Pancreas (tissue), 10 donors: ENCODE measurements around the gene FLYWCH2. TPM values are rescaled to one million over a fixed set of nuclear protein-coding genes. Genes with fewer than 3 reads are reported as not detected.

ENCODE experiments used
- ATAC-seq, 4 donors: fragments of 200-7000 bp; cut with Tn5 transposase; one replicate each; pipeline versions ENCODE4 v1.8.0 to v1.9.1; 2020; ENCODE audit warnings: mild to moderate bottlenecking in 4 of 4, moderate library complexity in 4 of 4
- DNase-seq, 6 donors: peaks; one replicate each; pipeline ENCODE4 v3.0.0-alpha.2; 2020
- FAIRE-seq: peaks from 2 replicates; lab custom pipeline; 2012; peaks lifted over from hg19 to GRCh38; lab: Jason Lieb, UNC
- H3K27ac ChIP-seq, 4 donors: fragments of 200-600 bp; sonication (generic); 1 replicate in 3 of 4; 2 replicates in 1 of 4; pipeline versions ENCODE4 v1.5.0 to v1.8.0; 2020
- H3K27me3 ChIP-seq, 4 donors: fragments of 200-600 bp; one replicate each; pipeline ENCODE4 v1.8.0; 2021
- H3K36me3 ChIP-seq, 3 donors: fragments of 200-600 bp; sonication (generic) in 1 of 3; one replicate each; pipeline versions ENCODE4 v1.5.0 to v1.8.0; 2020 to 2021
- H3K4me1 ChIP-seq, 3 donors: fragments of 200-600 bp; one replicate each; pipeline ENCODE4 v1.8.0; 2021
- H3K4me3 ChIP-seq, 4 donors: fragments of 200-600 bp; sonication (generic) in 2 of 4; one replicate each; pipeline versions ENCODE4 v1.5.0 to v1.8.0; 2020 to 2021
- H3K9me3 ChIP-seq, 4 donors: fragments of 200-600 bp; one replicate each; pipeline ENCODE4 v1.8.0; 2021
- WGBS, 2 donors: extraction: QIAGEN DNeasy Blood & Tissue Kit; methylation state at CpG; one replicate each; pipeline ENCODE4 v1.1.7; 2013; 5-methylcytosine and 5-hydroxymethylcytosine counted together
- intact Hi-C, 3 donors: fragments of 100-400 bp; cut with DNase I; formaldehyde crosslinking; loops; one replicate each; pipeline versions ENCODE4 v1.11.1 to v1.14.2; 2022
- polyA plus RNA-seq, 2 donors: library from polyadenylated mRNA; stranded (reverse); fragments of 200-250 nt; gene quantifications; one replicate each; pipeline ENCODE4 v1.2.3, GENCODE V29; 2013
- total RNA-seq, 6 donors: library from RNA; stranded (reverse); fragmentation: NEBNext Ultra II Directional in 4 of 6; extraction: Animal tissue kit (Norgen Biotek cat#: 25700) in 4 of 6; gene quantifications; one replicate each; pipeline versions ENCODE4 v1.2.1 to v1.2.4, GENCODE V29; 2021 to 2023
- TF ChIP-seq, protein P1 (sequence below), 4 donors: fragments of 200-600 bp; sonication (generic) in 3 of 4; IDR thresholded peaks; one replicate each; pipeline versions ENCODE4 v1.5.0 to v1.8.0; 2021; ENCODE audit warnings: antibody characterized with exemption in 4 of 4
- donor health status: healthy with polysubstance abuse.
- donor health status: DM: no; HTN: no; CAD: no; lungs with moderate emphysema.
- donor health status: DM: no; HTN: no; CAD: no.
- donor health status: control.
- donor health status: control.
- donor health status: Bipolar disorder and iron deficiency.
- donor health status: DM: yes; HTN: yes; CAD: no.
- donor health status: DM: no; HTN: no; CAD: no.
- donor health status: DM: no; HTN: no; CAD: no.
- donor health status: DM: yes; HTN: yes; CAD: no.

FLYWCH2 gene
- total and polyA plus RNA-seq, 8 donors = 5.8 to 26.1 (median 8.4) TPM

DNA sequence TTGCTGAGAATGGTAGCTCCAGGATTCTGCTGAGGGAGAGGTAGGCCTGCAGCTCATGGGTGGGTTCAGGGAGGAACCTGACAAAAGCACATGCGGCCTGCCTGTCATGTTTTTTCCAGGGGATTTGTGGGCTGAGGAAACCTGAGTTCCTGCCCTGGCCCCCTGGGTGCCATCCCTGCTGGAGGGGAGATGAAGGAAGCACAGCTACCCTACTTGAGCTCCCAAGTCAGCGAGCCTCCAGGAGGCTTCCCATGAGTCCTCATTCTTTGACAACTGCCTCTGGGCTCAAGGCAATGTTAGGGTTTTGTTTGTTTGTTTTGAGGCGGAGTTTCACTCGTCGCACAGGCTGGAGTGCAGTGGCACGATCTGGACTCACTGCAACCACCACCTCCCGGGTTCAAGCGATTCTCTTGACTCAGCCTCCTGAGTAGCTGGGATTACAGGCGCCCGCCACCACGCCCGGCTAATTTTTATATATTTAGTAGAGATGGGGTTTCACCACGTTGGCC lies 16.6 kb downstream of the FLYWCH2 start:
- DNase-seq = no peak
- 90 to 92% methylated on average over 13 of the region's 13 CpGs for WGBS, 2 donors
- Histone ChIP-seq H3K9me3 (no peaks in the 10 kb centered on the region), H3K27ac (no peak overlapping the region), H3K27me3 (no peaks in the 10 kb centered on the region), H3K36me3 (peaks cover 0 to 6% (median 0%) of the 10 kb centered on the region in 3 donors), H3K4me3 (no peak overlapping the region), H3K4me1 (peaks cover 0 to 4% (median 3%) of the 10 kb centered on the region in 3 donors)
- ATAC-seq = no peak
- TF ChIP-seq, protein P1, sequence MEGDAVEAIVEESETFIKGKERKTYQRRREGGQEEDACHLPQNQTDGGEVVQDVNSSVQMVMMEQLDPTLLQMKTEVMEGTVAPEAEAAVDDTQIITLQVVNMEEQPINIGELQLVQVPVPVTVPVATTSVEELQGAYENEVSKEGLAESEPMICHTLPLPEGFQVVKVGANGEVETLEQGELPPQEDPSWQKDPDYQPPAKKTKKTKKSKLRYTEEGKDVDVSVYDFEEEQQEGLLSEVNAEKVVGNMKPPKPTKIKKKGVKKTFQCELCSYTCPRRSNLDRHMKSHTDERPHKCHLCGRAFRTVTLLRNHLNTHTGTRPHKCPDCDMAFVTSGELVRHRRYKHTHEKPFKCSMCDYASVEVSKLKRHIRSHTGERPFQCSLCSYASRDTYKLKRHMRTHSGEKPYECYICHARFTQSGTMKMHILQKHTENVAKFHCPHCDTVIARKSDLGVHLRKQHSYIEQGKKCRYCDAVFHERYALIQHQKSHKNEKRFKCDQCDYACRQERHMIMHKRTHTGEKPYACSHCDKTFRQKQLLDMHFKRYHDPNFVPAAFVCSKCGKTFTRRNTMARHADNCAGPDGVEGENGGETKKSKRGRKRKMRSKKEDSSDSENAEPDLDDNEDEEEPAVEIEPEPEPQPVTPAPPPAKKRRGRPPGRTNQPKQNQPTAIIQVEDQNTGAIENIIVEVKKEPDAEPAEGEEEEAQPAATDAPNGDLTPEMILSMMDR (IDR thresholded peaks at IDR 0.05) = no peak
- intact Hi-C loops = no loop called here
- FAIRE-seq = no peak

DNA sequence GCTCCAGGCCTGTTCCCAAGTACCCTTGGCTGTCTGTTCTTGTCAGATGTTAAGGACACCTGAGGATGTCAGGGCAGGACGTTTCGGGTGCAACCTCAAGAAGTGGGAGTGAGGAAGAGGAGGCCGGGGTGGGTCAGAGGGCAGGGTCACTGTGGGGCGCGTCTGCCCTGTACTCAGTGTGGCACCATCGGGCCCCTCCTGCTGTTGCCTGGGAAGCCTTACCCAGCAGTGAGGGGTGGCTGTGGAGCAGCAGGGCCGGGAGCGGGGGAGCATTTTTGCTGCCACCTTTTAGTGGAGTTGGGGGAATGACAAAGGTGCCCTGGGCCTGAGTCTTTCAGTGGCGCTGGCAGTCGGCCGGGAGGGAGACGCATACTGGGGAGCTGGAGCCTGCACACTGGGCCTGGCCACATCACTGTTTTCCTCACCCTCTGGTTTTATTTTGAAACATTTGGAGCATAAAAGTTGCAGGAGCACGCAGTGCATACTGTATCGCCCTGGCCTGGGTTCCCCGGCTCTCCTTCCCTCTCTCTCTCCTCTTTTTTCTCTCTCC lies 17.6 kb downstream of the FLYWCH2 start:
- 91 to 98% methylated on average over 15 of the region's 15 CpGs for WGBS, 2 donors
- DNase-seq (no peak), FAIRE-seq (no peak), ATAC-seq (no peak)
- Histone ChIP-seq H3K27ac (no peak overlapping the region), H3K4me1 (peaks cover 0 to 4% (median 3%) of the 10 kb centered on the region in 3 donors), H3K27me3 (no peaks in the 10 kb centered on the region), H3K36me3 (peaks cover 0 to 6% (median 0%) of the 10 kb centered on the region in 3 donors), H3K4me3 (no peak overlapping the region), H3K9me3 (no peaks in the 10 kb centered on the region)
- intact Hi-C loops = no loop called here
- TF ChIP-seq, protein P1 (IDR thresholded peaks at IDR 0.05) = no peak

DNA sequence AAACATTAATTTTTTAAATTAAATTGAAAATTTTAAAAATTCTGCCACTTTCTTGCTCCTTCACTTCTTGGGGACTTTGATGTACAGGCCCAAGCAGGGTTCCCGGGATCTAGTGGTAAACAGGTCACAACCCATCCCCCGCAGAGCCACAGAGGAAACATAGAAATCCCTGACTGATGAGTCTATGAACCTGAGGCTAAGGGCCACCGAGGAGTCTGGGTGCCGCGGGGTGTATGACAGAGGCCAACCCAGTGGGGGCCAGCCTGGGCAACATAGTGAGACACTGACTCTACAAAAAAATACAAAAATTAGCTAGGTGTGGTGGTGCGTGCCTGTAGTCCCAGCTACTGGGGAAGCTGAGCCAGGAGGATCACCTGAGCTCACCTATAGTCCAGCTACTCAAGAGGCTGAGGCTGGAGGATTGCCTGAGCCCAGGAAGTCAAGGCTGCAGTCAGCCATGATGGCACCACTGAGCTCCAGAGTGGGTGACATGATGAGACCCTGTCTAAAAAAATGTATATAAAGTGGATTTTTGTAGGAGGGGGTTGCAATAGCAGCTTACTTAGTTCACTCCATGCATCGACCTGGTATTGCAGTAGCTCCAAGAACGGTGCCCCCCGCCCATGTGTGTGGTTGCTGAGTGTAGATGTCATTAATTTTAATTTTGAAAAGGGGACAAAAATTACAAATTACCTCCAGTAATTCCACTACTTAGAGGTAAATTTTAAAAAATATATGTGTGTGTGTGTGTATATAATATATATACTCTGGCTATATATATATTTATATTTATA lies 19.5 kb downstream of the FLYWCH2 start:
- DNase-seq (no peak), FAIRE-seq (no peak)

DNA sequence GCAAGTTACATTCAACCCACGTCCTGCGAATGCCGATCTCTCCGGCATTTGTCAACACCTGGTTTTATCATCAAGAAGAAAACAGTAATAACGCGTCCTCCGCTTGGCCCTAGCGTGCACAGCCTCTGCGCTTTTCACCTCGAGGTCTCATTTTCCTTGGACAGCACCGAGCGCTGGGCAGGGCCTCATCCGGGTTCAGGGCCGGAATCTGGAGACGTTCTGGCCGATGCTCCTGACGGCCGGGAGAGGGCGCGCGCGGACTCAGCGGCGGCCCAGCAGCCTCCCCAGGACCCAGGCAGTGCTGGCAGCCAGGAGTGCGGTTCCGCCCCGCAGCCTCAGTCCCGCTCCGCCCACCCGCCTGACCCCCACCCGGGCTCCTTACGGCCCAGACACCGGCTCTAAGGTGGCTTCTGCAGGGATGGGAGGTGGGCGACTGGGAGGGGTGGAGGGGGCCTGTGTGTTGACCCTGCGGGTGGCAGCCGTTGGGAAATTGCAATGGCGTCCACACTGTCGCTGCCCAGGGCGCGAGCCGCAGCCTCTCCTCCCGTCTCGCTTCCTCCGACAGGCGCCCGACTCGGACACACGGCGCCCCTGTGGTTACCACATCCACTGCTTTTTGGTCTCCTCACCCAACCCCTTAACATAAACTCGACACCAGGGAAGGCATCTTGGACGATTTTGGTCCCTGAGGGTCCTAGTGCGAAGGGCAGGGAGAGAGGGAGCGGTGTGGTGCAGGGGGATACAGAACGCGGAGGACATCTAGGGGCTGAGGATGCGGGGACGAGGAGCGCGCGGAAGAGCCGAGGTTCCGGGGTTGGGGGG lies 21.3 kb downstream of the FLYWCH2 start:
- TF ChIP-seq, protein P1 (IDR thresholded peaks at IDR 0.05) = peak; percentile 89 to 97 (median 92)
- Histone ChIP-seq H3K4me1 (peaks cover 3 to 13% (median 3%) of the 10 kb centered on the region in 3 donors), H3K4me3 (peak overlapping the region; percentile 49 to 79 (median 64)), H3K27me3 (no peaks in the 10 kb centered on the region), H3K27ac (peak overlapping the region; percentile 79 to 92 (median 88)), H3K9me3 (no peaks in the 10 kb centered on the region), H3K36me3 (no peaks in the 10 kb centered on the region)
- DNase-seq (peak; percentile 80 to 93 (median 86)), FAIRE-seq (no peak), ATAC-seq (peak; percentile 70 to 78 (median 72))
- intact Hi-C loops = no loop called here
- 0 to 1% methylated on average over 56 to 62 of the region's 62 CpGs for WGBS, 2 donors

More for the DNA sequence above, 19.5 kb downstream of the FLYWCH2 start:
- peaks cover 3 to 12% (median 3%) of the 10 kb centered on the region in 3 donors for H3K4me1 ChIP-seq
- no peaks in the 10 kb centered on the region for H3K27me3 ChIP-seq
- H3K4me3 ChIP-seq = no peak overlapping the region
- ATAC-seq = no peak
- 90 to 94% methylated on average over 9 of the region's 9 CpGs for WGBS, 2 donors
- no peak overlapping the region for H3K27ac ChIP-seq
- TF ChIP-seq, protein P1 (IDR thresholded peaks at IDR 0.05) = no peak
- H3K9me3 ChIP-seq = no peaks in the 10 kb centered on the region
- intact Hi-C loops = no loop called here
- no peaks in the 10 kb centered on the region for H3K36me3 ChIP-seq
